OCI-LY1 (cell line): ENCODE data around the gene ORMDL3.

Source experiments
- CTCF ChIP-seq: fragments of 200-600 bp; sonication (generic), shearing (Covaris generic); IDR thresholded peaks from 2 replicates; pipeline ENCODE4 v1.5.1; 2017; ENCODE audit warnings: mild to moderate bottlenecking, antibody characterized with exemption, low read length, moderate library complexity, mixed read lengths
- EZH2 ChIP-seq: fragments of 200-600 bp; sonication (generic), shearing (Covaris generic); IDR thresholded peaks from 2 replicates; pipeline ENCODE4 v1.8.0; 2017; ENCODE audit warnings: borderline replicate concordance, mixed run types, mild to moderate bottlenecking, antibody characterized with exemption, low read length, moderate library complexity, mixed read lengths

DNA sequence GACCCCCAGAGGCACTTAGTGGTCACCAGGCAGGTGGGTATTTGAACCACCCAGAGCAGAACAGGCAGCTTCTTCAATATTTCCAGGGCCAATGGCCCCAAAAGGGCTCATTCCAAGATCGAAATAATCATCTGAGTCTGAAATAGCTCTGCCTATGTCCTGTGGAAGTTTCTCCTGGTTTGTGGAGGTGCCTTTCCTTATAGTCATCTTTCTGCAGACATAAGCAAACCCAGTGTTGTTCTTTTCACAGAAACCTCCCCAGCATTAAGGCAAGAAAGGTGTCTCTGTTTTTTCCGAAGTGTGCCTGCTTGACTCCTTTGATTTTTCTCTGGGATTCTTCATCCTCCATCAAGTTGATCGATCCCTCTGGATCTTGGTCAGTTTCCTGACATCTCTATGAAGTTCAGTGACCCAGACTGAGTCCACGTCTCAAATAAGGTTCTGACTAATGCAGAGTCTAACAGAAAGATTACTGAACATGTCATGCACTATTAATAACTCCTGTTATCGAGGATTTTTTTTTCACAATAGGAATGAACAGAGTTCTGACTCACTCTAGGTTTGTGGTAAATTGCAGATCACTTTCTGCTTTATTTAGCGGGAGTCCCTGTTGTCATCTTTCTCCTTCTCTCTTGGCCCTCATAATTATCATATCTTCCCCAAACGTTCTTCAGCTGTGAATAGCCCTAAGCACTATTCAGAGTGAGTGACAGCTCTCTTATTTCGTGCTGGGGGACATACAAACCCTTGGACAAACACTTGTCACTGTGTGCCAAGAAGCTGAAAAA lies 1.7 kb upstream of the ORMDL3 start:
- TF ChIP-seq CTCF (no peak), EZH2 (no peak)
